HepG2 (cell line): ENCODE results near the gene GNAZ. TPM values are rescaled to one million over a fixed set of nuclear protein-coding genes. Genes with fewer than 3 reads are reported as not detected.
A peak's percentile ranks its signal among the peaks of the same experiment; 100 is the strongest.

Experiments used
- ATF3 ChIP-seq: sonication (generic); formaldehyde crosslinking; IDR thresholded peaks from 2 replicates; pipeline ENCODE4 v1.4.0; 2020; ENCODE audit warnings: missing genetic modification reagents
- MEIS1 ChIP-seq: sonication (generic); formaldehyde crosslinking; IDR thresholded peaks from 2 replicates; pipeline ENCODE4 v1.9.0; 2021; ENCODE audit warnings: mild to moderate bottlenecking, missing genetic modification reagents, moderate library complexity, borderline replicate concordance
- NFE2 ChIP-seq: sonication (generic); formaldehyde crosslinking; IDR thresholded peaks from 2 replicates; pipeline ENCODE4 v1.4.0; 2020; ENCODE audit warnings: missing genetic modification reagents
- NFYB ChIP-seq: sonication (generic); formaldehyde crosslinking; IDR thresholded peaks from 2 replicates; pipeline ENCODE4 v1.4.0; 2020; ENCODE audit warnings: missing genetic modification reagents
- NPAS2 ChIP-seq: sonication (generic); formaldehyde crosslinking; IDR thresholded peaks from 2 replicates; pipeline ENCODE4 v1.8.0; 2022; ENCODE audit warnings: mild to moderate bottlenecking, missing genetic modification reagents, borderline replicate concordance
- PHB2 ChIP-seq: fragments of 450-650 bp; IDR thresholded peaks from 2 replicates; pipeline ENCODE4 v1.6.1; 2018; ENCODE audit not compliant: partially characterized antibody
- RFXAP ChIP-seq: sonication (generic); formaldehyde crosslinking; IDR thresholded peaks from 2 replicates; pipeline ENCODE4 v1.4.0; 2020; ENCODE audit warnings: missing genetic modification reagents, borderline replicate concordance
- SOX6 ChIP-seq, 2 experiments: fragments of 450-650 bp in 1 of 2; sonication (generic) in 1 of 2; formaldehyde crosslinking in 1 of 2; IDR thresholded peaks; 2 replicates each; pipeline versions ENCODE4 v1.4.0 to v1.6.1; 2017 to 2020; ENCODE audit warnings: antibody characterized with exemption in 1 of 2, mild to moderate bottlenecking in 1 of 2, missing genetic modification reagents in 1 of 2
- SP2 ChIP-seq: sonication (generic); formaldehyde crosslinking; IDR thresholded peaks from 2 replicates; pipeline ENCODE4 v1.5.1; 2020; ENCODE audit warnings: mild to moderate bottlenecking, missing genetic modification reagents
- TEAD2 ChIP-seq: sonication (generic); formaldehyde crosslinking; IDR thresholded peaks from 2 replicates; pipeline ENCODE4 v1.9.0; 2021; ENCODE audit warnings: missing genetic modification reagents
- TEAD3 ChIP-seq: optimal IDR thresholded peaks from 2 replicates; pipeline ENCODE3; 2016; ENCODE audit warnings: borderline replicate concordance
- ZNF10 ChIP-seq: sonication (generic); formaldehyde crosslinking; IDR thresholded peaks from 2 replicates; pipeline ENCODE4 v1.4.0; 2020; ENCODE audit warnings: mild to moderate bottlenecking, low read depth, missing genetic modification reagents, borderline replicate concordance
- ZNF501 ChIP-seq: sonication (generic); formaldehyde crosslinking; IDR thresholded peaks from 2 replicates; pipeline ENCODE4 v1.5.1; 2020; ENCODE audit warnings: mild to moderate bottlenecking, moderate library complexity, missing genetic modification reagents
- ZNF572 ChIP-seq: sonication (generic); formaldehyde crosslinking; IDR thresholded peaks from 2 replicates; pipeline ENCODE4 v1.5.1; 2020; ENCODE audit warnings: mild to moderate bottlenecking, missing genetic modification reagents
- polyA plus RNA-seq, 8 experiments: library from polyadenylated mRNA; depleted of rRNA in 3 of 8; stranded (reverse) in 7 of 8; unstranded in 1 of 8; fragments of >200 nt; fragmentation: Illumina TruSeq in 4 of 8; extraction: Trizol in 4 of 8; gene quantifications; 2 replicates each; pipeline versions ENCODE4 v1.2.1 to v1.2.3, GENCODE V29; 2011 to 2016; ENCODE audit warnings: low read depth in 4 of 8, missing spikeins in 1 of 8, mixed read lengths in 1 of 8; ENCODE audit not compliant: insufficient read depth in 1 of 8
- total RNA-seq, 5 experiments: library from RNA; depleted of rRNA; stranded (reverse); fragments of >200 nt; fragmentation: Illumina TruSeq; extraction: Trizol; gene quantifications; 2 replicates each; pipeline ENCODE4 v1.2.3, GENCODE V29; 2016; ENCODE audit warnings: low read depth in 1 of 5
- TF ChIP-seq, protein P1 (sequence below): sonication (generic); formaldehyde crosslinking; IDR thresholded peaks from 2 replicates; pipeline ENCODE4 v1.8.1; 2023; ENCODE audit warnings: missing genetic modification reagents, inconsistent platforms, borderline replicate concordance
- TF ChIP-seq, protein P2 (sequence below): IDR thresholded peaks from 2 replicates; pipeline ENCODE4 v1.6.1; 2016; ENCODE audit warnings: missing compliant biosample characterization, missing genetic modification reagents, borderline replicate concordance
- TF ChIP-seq, protein P3 (sequence below): sonication (generic); formaldehyde crosslinking; IDR thresholded peaks from 2 replicates; pipeline ENCODE4 v1.4.0; 2020; ENCODE audit warnings: missing genetic modification reagents

Gene GNAZ
- total and polyA plus RNA-seq, 2 of the 13 experiments (the other 11 are each of a cell fraction or from before 2014, with no cell fraction given): 11.4 to 22.3 TPM

- TF ChIP-seq NFE2 (no peak), ZNF501 (CRISPR knock-in tag) (peak; percentile 70), RFXAP (no peak), SOX6 (IDR thresholded peaks at IDR 0.05) (no peak), SOX6 (CRISPR knock-in tag; IDR thresholded peaks at IDR 0.05) (0 out of 2 replicates have a peak, but pooled peaks have one; percentile 23), ZNF572 (CRISPR knock-in tag) (0 out of 2 replicates have a peak, but pooled peaks have one; percentile 76), NPAS2 (CRISPR knock-in tag) (no peak), SP2 (peak; percentile 95), ZNF10 (CRISPR knock-in tag) (no peak), NFYB (CRISPR knock-in tag) (peak; percentile 93), ATF3 (CRISPR knock-in tag) (no peak), TEAD3 (peak; percentile 7), TEAD2 (CRISPR knock-in tag) (0 out of 2 replicates have a peak, but pooled peaks have one; percentile 12), PHB2 (no peak), MEIS1 (peak; percentile 59; the same call in 1 of the 2 replicates)
- TF ChIP-seq, protein P1, sequence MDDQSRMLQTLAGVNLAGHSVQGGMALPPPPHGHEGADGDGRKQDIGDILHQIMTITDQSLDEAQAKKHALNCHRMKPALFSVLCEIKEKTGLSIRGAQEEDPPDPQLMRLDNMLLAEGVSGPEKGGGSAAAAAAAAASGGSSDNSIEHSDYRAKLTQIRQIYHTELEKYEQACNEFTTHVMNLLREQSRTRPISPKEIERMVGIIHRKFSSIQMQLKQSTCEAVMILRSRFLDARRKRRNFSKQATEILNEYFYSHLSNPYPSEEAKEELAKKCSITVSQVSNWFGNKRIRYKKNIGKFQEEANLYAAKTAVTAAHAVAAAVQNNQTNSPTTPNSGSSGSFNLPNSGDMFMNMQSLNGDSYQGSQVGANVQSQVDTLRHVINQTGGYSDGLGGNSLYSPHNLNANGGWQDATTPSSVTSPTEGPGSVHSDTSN (CRISPR knock-in tag): peak; percentile 84; the same call in 1 of the 2 replicates
- TF ChIP-seq, protein P2, sequence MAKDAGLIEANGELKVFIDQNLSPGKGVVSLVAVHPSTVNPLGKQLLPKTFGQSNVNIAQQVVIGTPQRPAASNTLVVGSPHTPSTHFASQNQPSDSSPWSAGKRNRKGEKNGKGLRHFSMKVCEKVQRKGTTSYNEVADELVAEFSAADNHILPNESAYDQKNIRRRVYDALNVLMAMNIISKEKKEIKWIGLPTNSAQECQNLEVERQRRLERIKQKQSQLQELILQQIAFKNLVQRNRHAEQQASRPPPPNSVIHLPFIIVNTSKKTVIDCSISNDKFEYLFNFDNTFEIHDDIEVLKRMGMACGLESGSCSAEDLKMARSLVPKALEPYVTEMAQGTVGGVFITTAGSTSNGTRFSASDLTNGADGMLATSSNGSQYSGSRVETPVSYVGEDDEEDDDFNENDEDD (CRISPR knock-in tag): peak; percentile 77; the same call in 1 of the 2 replicates
- TF ChIP-seq, protein P3, sequence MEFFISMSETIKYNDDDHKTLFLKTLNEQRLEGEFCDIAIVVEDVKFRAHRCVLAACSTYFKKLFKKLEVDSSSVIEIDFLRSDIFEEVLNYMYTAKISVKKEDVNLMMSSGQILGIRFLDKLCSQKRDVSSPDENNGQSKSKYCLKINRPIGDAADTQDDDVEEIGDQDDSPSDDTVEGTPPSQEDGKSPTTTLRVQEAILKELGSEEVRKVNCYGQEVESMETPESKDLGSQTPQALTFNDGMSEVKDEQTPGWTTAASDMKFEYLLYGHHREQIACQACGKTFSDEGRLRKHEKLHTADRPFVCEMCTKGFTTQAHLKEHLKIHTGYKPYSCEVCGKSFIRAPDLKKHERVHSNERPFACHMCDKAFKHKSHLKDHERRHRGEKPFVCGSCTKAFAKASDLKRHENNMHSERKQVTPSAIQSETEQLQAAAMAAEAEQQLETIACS (CRISPR knock-in tag): peak; percentile 68; the same call in 1 of the 2 replicates
Measured at GRCh38 chr22:23069502-23070357, 589 bp upstream of the GNAZ start (continued).
